ENCODE measurements around the gene ARMC7. TPM values are rescaled to one million over a fixed set of nuclear protein-coding genes. Genes with fewer than 3 reads are reported as not detected.
A peak's percentile ranks its signal among the peaks of the same experiment; 100 is the strongest.
"Not testable (repeated sequence)": the region's sequence is repeated elsewhere in the genome, so short reads cannot be mapped to it uniquely, and the experiment has no call there.

The ARMC7 gene
- total and polyA plus RNA-seq, 2 donors (not counting 1 experiment from before 2014, with no cell fraction given), result 3.1 to 5.9 TPM

- Histone ChIP-seq H3K4me3 (replicated peaks in 1 of 4; ENCODE audit: control extremely low read depth in 1 of 4, insufficient read depth in 1 of 4, low read depth in 3 of 4, low read length in 4 of 4) (peak overlapping the region; percentile 67 to 87 (median 78)), H2AFZ (ENCODE audit: low read length) (no peak overlapping the region), H3K79me2 (ENCODE audit: control insufficient read depth, insufficient read depth, low read length) (no peaks in the 10 kb centered on the region), H3K4me2 (ENCODE audit: extremely low read depth, insufficient read depth, low read length) (peak overlapping the region; percentile 81), H3K27ac (ENCODE audit: insufficient read depth, low read length) (peak overlapping the region; percentile 80), H3K27me3 (ENCODE audit: control insufficient read depth, insufficient read depth, low read length) (no peaks in the 10 kb centered on the region), H3K9me3 (ENCODE audit: control insufficient read depth, insufficient read depth, low read depth, low read length) (no peaks in the 10 kb centered on the region), H3K36me3 (ENCODE audit: control insufficient read depth, insufficient read depth, low read length) (peaks cover 12% of the 10 kb centered on the region), H3K4me1 (ENCODE audit: control insufficient read depth, extremely low read depth, insufficient read depth, low read length) (no peaks in the 10 kb centered on the region), H3K9ac (ENCODE audit: insufficient read depth, low read length) (peak overlapping the region; percentile 73), H4K20me1 (ENCODE audit: control insufficient read depth, extremely low read depth, insufficient read depth, low read length) (no peaks in the 10 kb centered on the region)
- peak; percentile 57 to 60 for DNase-seq (ENCODE audit: low read depth in 2 of 2)
- TF ChIP-seq CTCF (conservative IDR thresholded peaks at IDR 0.05 in 1 of 2, IDR thresholded peaks at IDR 0.05 in 1 of 2; ENCODE audit: low read depth in 1 of 2, low read length in 2 of 2) (peak; percentile 42 to 62), EZH2 (IDR thresholded peaks at IDR 0.05; ENCODE audit: low read length, missing control alignments) (no peak)
Measured at GRCh38 chr17:75130632-75131277, 21.0 kb downstream of the ARMC7 start.

- DNase-seq (ENCODE audit: low read depth in 2 of 2), result peak; percentile 74 to 76
- peak; percentile 34 to 70 for TF ChIP-seq CTCF (conservative IDR thresholded peaks at IDR 0.05 in 1 of 2, IDR thresholded peaks at IDR 0.05 in 1 of 2; ENCODE audit: low read depth in 1 of 2, low read length in 2 of 2)
- TF ChIP-seq EZH2 (IDR thresholded peaks at IDR 0.05; ENCODE audit: low read length, missing control alignments), result no peak
Measured at GRCh38 chr17:75131278-75132017, 21.7 kb downstream of the ARMC7 start, which contains the start of gene NT5C. TSS of gene NT5C (minus strand) at chr17:75131742. CDS start at chr17:75131707, 35 bp downstream.

GRCh38 chr17:75132018-75133000 is 22.5 kb downstream of the ARMC7 start:
- not testable (repeated sequence) for DNase-seq (ENCODE audit: low read depth in 2 of 2); H3K9me3 ChIP-seq (ENCODE audit: control insufficient read depth, insufficient read depth, low read depth, low read length); H3K79me2 ChIP-seq (ENCODE audit: control insufficient read depth, insufficient read depth, low read length); H4K20me1 ChIP-seq (ENCODE audit: control insufficient read depth, extremely low read depth, insufficient read depth, low read length); H3K4me1 ChIP-seq (ENCODE audit: control insufficient read depth, extremely low read depth, insufficient read depth, low read length); H3K27me3 ChIP-seq (ENCODE audit: control insufficient read depth, insufficient read depth, low read length)
- peak overlapping the region; percentile 81 for H3K4me2 ChIP-seq (ENCODE audit: extremely low read depth, insufficient read depth, low read length)
- peak overlapping the region; percentile 73 for H2AFZ ChIP-seq (ENCODE audit: low read length)
- H3K27ac ChIP-seq (ENCODE audit: insufficient read depth, low read length), result peak overlapping the region; percentile 80
- H3K36me3 ChIP-seq (ENCODE audit: control insufficient read depth, insufficient read depth, low read length), result peaks cover 15% of the 10 kb centered on the region
- peak overlapping the region; percentile 73 for H3K9ac ChIP-seq (ENCODE audit: insufficient read depth, low read length)
- peak overlapping the region; percentile 62 to 87 (median 75) for H3K4me3 ChIP-seq (replicated peaks in 1 of 4; ENCODE audit: control extremely low read depth in 1 of 4, insufficient read depth in 1 of 4, low read depth in 3 of 4, low read length in 4 of 4)

More at GRCh38 chr17:75131278-75132017, 21.7 kb downstream of the ARMC7 start, which contains the start of gene NT5C:
- H3K27ac ChIP-seq (ENCODE audit: insufficient read depth, low read length), result peak within 1 kb of the TSS; percentile 80
- H3K4me1 ChIP-seq (ENCODE audit: control insufficient read depth, extremely low read depth, insufficient read depth, low read length), result no peaks in the 10 kb centered on the region
- no peaks in the 10 kb centered on the region for H4K20me1 ChIP-seq (ENCODE audit: control insufficient read depth, extremely low read depth, insufficient read depth, low read length)
- no peaks in the 10 kb centered on the region for H3K9me3 ChIP-seq (ENCODE audit: control insufficient read depth, insufficient read depth, low read depth, low read length)
- peak within 1 kb of the TSS; percentile 73 for H2AFZ ChIP-seq (ENCODE audit: low read length)
- peaks cover 15% of the 10 kb centered on the region for H3K36me3 ChIP-seq (ENCODE audit: control insufficient read depth, insufficient read depth, low read length)
- H3K27me3 ChIP-seq (ENCODE audit: control insufficient read depth, insufficient read depth, low read length), result no peaks in the 10 kb centered on the region
- H3K4me3 ChIP-seq (replicated peaks in 1 of 4; ENCODE audit: control extremely low read depth in 1 of 4, insufficient read depth in 1 of 4, low read depth in 3 of 4, low read length in 4 of 4), result peak within 1 kb of the TSS; percentile 67 to 87 (median 78)
- peak within 1 kb of the TSS; percentile 81 for H3K4me2 ChIP-seq (ENCODE audit: extremely low read depth, insufficient read depth, low read length)
- H3K79me2 ChIP-seq (ENCODE audit: control insufficient read depth, insufficient read depth, low read length), result no peaks in the 10 kb centered on the region
- peak within 1 kb of the TSS; percentile 73 for H3K9ac ChIP-seq (ENCODE audit: insufficient read depth, low read length)
